Measurements from ENCODE around the gene DDX1.

DDX1 gene

DNA sequence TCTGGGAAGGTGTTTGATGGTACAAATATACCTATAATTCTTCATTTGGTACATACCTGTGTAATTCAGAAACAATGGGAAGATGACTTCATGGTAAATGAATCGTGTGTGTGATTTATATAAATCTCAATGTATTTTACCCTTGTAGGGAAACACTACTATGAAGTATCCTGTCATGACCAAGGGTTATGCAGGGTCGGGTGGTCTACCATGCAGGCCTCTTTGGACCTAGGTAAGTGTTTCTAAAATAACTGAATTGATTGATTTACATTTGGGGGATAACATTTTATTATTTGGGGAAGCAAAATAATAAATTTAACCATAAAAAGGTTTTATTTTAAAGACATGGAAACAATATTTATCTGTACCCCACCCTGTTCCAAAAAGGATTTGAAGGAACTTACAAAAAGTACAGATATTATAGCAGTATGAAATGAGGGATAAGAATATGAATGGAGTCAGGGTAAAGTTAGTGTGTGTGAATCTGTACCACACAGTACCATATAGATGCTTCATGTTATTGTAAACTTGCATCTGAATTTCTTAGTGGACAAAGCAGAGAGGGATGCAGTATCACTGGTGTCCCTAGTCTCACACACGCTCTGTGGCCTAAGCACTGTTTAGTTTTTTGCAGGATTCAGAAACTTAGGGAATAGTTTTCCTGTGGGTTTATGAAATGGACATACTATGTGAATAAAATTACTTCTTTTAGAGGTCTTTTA, 11.5 kb downstream of the DDX1 start:
- Histone ChIP-seq H3K27ac (ENCODE audit: extremely low read depth, low read depth, low read length) (no peak overlapping the region), H3K4me1 (ENCODE audit: control insufficient read depth, insufficient read depth, low read length) (no peaks in the 10 kb centered on the region), H3K36me3 (ENCODE audit: control insufficient read depth in 2 of 2, insufficient read depth in 1 of 2, low read length in 2 of 2) (peaks cover 94 to 98% of the 10 kb centered on the region in 2 experiments), H3K4me3 (ENCODE audit: low read depth, low read length) (no peak overlapping the region), H3K9me3 (ENCODE audit: control insufficient read depth, insufficient read depth, low read depth, low read length) (no peaks in the 10 kb centered on the region)
- CTCF ChIA-PET: interaction anchor here (0.8 to 0.9 kb wide), 2 partner anchors 26 to 1006 kb away, joined by 3 read pairs; no protein-coding TSS in a partner anchor
- TF ChIP-seq, protein P1, sequence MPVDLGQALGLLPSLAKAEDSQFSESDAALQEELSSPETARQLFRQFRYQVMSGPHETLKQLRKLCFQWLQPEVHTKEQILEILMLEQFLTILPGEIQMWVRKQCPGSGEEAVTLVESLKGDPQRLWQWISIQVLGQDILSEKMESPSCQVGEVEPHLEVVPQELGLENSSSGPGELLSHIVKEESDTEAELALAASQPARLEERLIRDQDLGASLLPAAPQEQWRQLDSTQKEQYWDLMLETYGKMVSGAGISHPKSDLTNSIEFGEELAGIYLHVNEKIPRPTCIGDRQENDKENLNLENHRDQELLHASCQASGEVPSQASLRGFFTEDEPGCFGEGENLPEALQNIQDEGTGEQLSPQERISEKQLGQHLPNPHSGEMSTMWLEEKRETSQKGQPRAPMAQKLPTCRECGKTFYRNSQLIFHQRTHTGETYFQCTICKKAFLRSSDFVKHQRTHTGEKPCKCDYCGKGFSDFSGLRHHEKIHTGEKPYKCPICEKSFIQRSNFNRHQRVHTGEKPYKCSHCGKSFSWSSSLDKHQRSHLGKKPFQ (tag by site-specific recombination; IDR thresholded peaks at IDR 0.05): no peak
- TF ChIP-seq OSR2 (tag by site-specific recombination; IDR thresholded peaks at IDR 0.05): no peak
- no peak for TF ChIP-seq ZNF302 (tag by site-specific recombination; IDR thresholded peaks at IDR 0.05; ENCODE audit: low read depth)
- no peak for TF ChIP-seq KLF8 (tag by site-specific recombination; IDR thresholded peaks at IDR 0.05)
- TF ChIP-seq ZNF639 (tag by site-specific recombination; IDR thresholded peaks at IDR 0.05): no peak
- TF ChIP-seq SP2 (tag by site-specific recombination; IDR thresholded peaks at IDR 0.05): no peak
- TF ChIP-seq, protein P2, sequence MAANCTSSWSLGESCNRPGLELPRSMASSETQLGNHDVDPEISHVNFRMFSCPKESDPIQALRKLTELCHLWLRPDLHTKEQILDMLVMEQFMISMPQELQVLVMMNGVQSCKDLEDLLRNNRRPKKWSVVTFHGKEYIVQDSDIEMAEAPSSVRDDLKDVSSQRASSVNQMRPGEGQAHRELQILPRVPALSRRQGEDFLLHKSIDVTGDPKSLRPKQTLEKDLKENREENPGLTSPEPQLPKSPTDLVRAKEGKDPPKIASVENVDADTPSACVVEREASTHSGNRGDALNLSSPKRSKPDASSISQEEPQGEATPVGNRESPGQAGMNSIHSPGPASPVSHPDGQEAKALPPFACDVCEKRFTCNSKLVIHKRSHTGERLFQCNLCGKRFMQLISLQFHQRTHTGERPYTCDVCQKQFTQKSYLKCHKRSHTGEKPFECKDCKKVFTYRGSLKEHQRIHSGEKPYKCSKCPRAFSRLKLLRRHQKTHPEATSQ (tag by site-specific recombination; IDR thresholded peaks at IDR 0.05): no peak
- TF ChIP-seq, protein P3, sequence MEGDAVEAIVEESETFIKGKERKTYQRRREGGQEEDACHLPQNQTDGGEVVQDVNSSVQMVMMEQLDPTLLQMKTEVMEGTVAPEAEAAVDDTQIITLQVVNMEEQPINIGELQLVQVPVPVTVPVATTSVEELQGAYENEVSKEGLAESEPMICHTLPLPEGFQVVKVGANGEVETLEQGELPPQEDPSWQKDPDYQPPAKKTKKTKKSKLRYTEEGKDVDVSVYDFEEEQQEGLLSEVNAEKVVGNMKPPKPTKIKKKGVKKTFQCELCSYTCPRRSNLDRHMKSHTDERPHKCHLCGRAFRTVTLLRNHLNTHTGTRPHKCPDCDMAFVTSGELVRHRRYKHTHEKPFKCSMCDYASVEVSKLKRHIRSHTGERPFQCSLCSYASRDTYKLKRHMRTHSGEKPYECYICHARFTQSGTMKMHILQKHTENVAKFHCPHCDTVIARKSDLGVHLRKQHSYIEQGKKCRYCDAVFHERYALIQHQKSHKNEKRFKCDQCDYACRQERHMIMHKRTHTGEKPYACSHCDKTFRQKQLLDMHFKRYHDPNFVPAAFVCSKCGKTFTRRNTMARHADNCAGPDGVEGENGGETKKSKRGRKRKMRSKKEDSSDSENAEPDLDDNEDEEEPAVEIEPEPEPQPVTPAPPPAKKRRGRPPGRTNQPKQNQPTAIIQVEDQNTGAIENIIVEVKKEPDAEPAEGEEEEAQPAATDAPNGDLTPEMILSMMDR (tag by site-specific recombination; IDR thresholded peaks at IDR 0.05): no peak
- POLR2A ChIA-PET: no interaction called here

DNA sequence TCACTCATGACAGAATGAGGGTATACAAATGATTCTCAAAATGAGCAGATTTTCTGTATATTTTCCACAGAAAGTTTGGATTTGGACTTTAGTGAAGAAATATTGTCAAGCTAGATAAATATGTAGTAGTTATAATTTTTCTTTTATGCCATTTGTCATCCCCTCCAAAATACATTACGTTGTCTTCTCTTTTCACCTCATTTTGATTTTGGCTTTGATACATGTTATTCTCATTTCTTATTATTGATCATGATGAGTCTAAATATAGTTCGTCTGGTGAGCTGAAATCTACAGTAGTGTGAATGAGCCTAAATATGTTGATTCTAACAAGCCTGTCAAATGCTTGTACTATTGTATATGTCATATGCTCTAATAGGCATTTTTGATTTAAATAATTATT, 12.3 kb downstream of the DDX1 start:
- TF ChIP-seq ZNF391 (tag by site-specific recombination; IDR thresholded peaks at IDR 0.05; ENCODE audit: borderline replicate concordance, low read depth): no peak
- TF ChIP-seq BCL11A (tag by site-specific recombination; IDR thresholded peaks at IDR 0.05; ENCODE audit: low read depth): no peak
- no peak for TF ChIP-seq INSM2 (tag by site-specific recombination; IDR thresholded peaks at IDR 0.05)
- no peak for TF ChIP-seq ZNF600 (tag by site-specific recombination; IDR thresholded peaks at IDR 0.05)
- TF ChIP-seq ZNF677 (tag by site-specific recombination; IDR thresholded peaks at IDR 0.05): no peak
- TF ChIP-seq, protein P4, sequence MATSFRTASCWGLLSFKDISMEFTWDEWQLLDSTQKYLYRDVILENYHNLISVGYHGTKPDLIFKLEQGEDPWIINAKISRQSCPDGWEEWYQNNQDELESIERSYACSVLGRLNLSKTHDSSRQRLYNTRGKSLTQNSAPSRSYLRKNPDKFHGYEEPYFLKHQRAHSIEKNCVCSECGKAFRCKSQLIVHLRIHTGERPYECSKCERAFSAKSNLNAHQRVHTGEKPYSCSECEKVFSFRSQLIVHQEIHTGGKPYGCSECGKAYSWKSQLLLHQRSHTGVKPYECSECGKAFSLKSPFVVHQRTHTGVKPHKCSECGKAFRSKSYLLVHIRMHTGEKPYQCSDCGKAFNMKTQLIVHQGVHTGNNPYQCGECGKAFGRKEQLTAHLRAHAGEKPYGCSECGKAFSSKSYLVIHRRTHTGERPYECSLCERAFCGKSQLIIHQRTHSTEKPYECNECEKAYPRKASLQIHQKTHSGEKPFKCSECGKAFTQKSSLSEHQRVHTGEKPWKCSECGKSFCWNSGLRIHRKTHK (tag by site-specific recombination; IDR thresholded peaks at IDR 0.05): no peak
- TF ChIP-seq SCRT2 (tag by site-specific recombination; IDR thresholded peaks at IDR 0.05): no peak
- TF ChIP-seq KLF9 (tag by site-specific recombination; IDR thresholded peaks at IDR 0.05; ENCODE audit: low read depth): no peak
- no peak for TF ChIP-seq ZNF266 (tag by site-specific recombination; IDR thresholded peaks at IDR 0.05; ENCODE audit: low read depth)
- no peak for TF ChIP-seq HOXA7 (CRISPR knock-in tag; IDR thresholded peaks at IDR 0.05; ENCODE audit: borderline replicate concordance)
- no peak for TF ChIP-seq ZNF639 (tag by site-specific recombination; IDR thresholded peaks at IDR 0.05)
- TF ChIP-seq HOXD13 (CRISPR knock-in tag; IDR thresholded peaks at IDR 0.05; ENCODE audit: borderline replicate concordance): no peak
- ChIA-PET POLR2A (no interaction called here), CTCF (interaction anchor here (0.8 kb wide), 1 partner anchor 1005 kb away, joined by 3 read pairs; no protein-coding TSS in a partner anchor)
- H3K9me3 ChIP-seq (ENCODE audit: control insufficient read depth, insufficient read depth, low read depth, low read length): no peaks in the 10 kb centered on the region
- peaks cover 94 to 98% of the 10 kb centered on the region in 2 experiments for H3K36me3 ChIP-seq (ENCODE audit: control insufficient read depth in 2 of 2, insufficient read depth in 1 of 2, low read length in 2 of 2)
- no peak overlapping the region for H3K27ac ChIP-seq (ENCODE audit: extremely low read depth, low read depth, low read length)
- H3K4me1 ChIP-seq (ENCODE audit: control insufficient read depth, insufficient read depth, low read length): no peaks in the 10 kb centered on the region
- no peak overlapping the region for H3K4me3 ChIP-seq (ENCODE audit: low read depth, low read length)
